ENCODE results near the gene SLC25A47. TPM values are rescaled to one million over a fixed set of nuclear protein-coding genes. Genes with fewer than 3 reads are reported as not detected.

Gene SLC25A47
- total and polyA plus RNA-seq, 4 donors = 23.7 to 469 (median 291) TPM

DNA sequence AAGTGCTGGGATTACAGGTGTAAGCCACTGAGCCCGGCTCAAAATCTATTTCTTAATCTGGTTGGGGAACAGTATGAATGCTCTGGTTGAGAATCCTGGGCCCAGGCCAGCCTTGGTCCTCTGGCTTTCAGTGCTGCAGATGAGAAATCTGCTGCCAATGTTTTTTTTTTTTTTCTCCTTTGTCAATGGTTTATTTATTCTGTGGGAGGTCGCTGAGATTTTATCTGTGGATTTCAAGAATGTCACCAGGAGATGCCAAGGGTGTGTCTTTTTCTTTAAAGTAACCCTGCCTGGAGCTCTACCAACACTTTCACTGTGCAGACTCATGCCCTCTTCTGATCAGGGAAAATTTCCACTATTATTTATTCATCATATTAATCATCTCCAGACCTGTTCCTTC lies 20.5 kb upstream of the SLC25A47 start:
- no peaks in the 10 kb centered on the region for H3K36me3 ChIP-seq (ENCODE audit: control insufficient read depth in 4 of 4, insufficient read depth in 3 of 4, low read depth in 1 of 4, low read length in 3 of 4)
- no peaks in the 10 kb centered on the region for H3K27me3 ChIP-seq (ENCODE audit: control insufficient read depth in 4 of 4, insufficient read depth in 4 of 4, low read length in 3 of 4)
- peaks cover 2 to 24% (median 15%) of the 10 kb centered on the region in 4 donors for H3K4me1 ChIP-seq (ENCODE audit: control insufficient read depth in 4 of 4, insufficient read depth in 4 of 4, low read length in 3 of 4)
- no peak overlapping the region for H3K27ac ChIP-seq (ENCODE audit: low read depth in 1 of 2, low read length in 2 of 2)
- H3K4me3 ChIP-seq (ENCODE audit: low read depth in 1 of 3, low read length in 3 of 3) = no peak overlapping the region
- no peak for DNase-seq (ENCODE audit: low spot score)
- H3K9ac ChIP-seq (ENCODE audit: low read depth in 1 of 2, low read length in 2 of 2) = no peak overlapping the region
- TF ChIP-seq, protein P1, sequence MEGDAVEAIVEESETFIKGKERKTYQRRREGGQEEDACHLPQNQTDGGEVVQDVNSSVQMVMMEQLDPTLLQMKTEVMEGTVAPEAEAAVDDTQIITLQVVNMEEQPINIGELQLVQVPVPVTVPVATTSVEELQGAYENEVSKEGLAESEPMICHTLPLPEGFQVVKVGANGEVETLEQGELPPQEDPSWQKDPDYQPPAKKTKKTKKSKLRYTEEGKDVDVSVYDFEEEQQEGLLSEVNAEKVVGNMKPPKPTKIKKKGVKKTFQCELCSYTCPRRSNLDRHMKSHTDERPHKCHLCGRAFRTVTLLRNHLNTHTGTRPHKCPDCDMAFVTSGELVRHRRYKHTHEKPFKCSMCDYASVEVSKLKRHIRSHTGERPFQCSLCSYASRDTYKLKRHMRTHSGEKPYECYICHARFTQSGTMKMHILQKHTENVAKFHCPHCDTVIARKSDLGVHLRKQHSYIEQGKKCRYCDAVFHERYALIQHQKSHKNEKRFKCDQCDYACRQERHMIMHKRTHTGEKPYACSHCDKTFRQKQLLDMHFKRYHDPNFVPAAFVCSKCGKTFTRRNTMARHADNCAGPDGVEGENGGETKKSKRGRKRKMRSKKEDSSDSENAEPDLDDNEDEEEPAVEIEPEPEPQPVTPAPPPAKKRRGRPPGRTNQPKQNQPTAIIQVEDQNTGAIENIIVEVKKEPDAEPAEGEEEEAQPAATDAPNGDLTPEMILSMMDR (IDR thresholded peaks at IDR 0.05; ENCODE audit: low read depth, low read length, missing input control) = no peak
- TF ChIP-seq, protein P2, sequence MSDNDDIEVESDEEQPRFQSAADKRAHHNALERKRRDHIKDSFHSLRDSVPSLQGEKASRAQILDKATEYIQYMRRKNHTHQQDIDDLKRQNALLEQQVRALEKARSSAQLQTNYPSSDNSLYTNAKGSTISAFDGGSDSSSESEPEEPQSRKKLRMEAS (IDR thresholded peaks at IDR 0.05) = no peak
- TF ChIP-seq FOXA1 (IDR thresholded peaks at IDR 0.05) (no peak), TAF1 (conservative IDR thresholded peaks at IDR 0.05) (no peak), HNF4A (conservative IDR thresholded peaks at IDR 0.05) (no peak), JUND (IDR thresholded peaks at IDR 0.05) (no peak), FOXA2 (IDR thresholded peaks at IDR 0.05) (no peak), RXRA (IDR thresholded peaks at IDR 0.05) (no peak), YY1 (IDR thresholded peaks at IDR 0.05) (no peak), HNF4G (IDR thresholded peaks at IDR 0.05) (no peak), GABPA (IDR thresholded peaks at IDR 0.05 in 1 of 2, conservative IDR thresholded peaks at IDR 0.05 in 1 of 2) (no peak), RAD21 (IDR thresholded peaks at IDR 0.05) (no peak)
- TF ChIP-seq, protein P3, sequence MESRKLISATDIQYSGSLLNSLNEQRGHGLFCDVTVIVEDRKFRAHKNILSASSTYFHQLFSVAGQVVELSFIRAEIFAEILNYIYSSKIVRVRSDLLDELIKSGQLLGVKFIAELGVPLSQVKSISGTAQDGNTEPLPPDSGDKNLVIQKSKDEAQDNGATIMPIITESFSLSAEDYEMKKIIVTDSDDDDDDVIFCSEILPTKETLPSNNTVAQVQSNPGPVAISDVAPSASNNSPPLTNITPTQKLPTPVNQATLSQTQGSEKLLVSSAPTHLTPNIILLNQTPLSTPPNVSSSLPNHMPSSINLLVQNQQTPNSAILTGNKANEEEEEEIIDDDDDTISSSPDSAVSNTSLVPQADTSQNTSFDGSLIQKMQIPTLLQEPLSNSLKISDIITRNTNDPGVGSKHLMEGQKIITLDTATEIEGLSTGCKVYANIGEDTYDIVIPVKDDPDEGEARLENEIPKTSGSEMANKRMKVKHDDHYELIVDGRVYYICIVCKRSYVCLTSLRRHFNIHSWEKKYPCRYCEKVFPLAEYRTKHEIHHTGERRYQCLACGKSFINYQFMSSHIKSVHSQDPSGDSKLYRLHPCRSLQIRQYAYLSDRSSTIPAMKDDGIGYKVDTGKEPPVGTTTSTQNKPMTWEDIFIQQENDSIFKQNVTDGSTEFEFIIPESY (IDR thresholded peaks at IDR 0.05) = no peak
- TF ChIP-seq, protein P4, sequence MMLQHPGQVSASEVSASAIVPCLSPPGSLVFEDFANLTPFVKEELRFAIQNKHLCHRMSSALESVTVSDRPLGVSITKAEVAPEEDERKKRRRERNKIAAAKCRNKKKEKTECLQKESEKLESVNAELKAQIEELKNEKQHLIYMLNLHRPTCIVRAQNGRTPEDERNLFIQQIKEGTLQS (IDR thresholded peaks at IDR 0.05) = no peak
- TF ChIP-seq, protein P5, sequence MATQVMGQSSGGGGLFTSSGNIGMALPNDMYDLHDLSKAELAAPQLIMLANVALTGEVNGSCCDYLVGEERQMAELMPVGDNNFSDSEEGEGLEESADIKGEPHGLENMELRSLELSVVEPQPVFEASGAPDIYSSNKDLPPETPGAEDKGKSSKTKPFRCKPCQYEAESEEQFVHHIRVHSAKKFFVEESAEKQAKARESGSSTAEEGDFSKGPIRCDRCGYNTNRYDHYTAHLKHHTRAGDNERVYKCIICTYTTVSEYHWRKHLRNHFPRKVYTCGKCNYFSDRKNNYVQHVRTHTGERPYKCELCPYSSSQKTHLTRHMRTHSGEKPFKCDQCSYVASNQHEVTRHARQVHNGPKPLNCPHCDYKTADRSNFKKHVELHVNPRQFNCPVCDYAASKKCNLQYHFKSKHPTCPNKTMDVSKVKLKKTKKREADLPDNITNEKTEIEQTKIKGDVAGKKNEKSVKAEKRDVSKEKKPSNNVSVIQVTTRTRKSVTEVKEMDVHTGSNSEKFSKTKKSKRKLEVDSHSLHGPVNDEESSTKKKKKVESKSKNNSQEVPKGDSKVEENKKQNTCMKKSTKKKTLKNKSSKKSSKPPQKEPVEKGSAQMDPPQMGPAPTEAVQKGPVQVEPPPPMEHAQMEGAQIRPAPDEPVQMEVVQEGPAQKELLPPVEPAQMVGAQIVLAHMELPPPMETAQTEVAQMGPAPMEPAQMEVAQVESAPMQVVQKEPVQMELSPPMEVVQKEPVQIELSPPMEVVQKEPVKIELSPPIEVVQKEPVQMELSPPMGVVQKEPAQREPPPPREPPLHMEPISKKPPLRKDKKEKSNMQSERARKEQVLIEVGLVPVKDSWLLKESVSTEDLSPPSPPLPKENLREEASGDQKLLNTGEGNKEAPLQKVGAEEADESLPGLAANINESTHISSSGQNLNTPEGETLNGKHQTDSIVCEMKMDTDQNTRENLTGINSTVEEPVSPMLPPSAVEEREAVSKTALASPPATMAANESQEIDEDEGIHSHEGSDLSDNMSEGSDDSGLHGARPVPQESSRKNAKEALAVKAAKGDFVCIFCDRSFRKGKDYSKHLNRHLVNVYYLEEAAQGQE (IDR thresholded peaks at IDR 0.05) = no peak
- H3K9me3 ChIP-seq (ENCODE audit: control insufficient read depth in 4 of 4, low read length in 3 of 4) = no peaks in the 10 kb centered on the region
- 32% methylated on average over 2 of the region's 2 CpGs for WGBS

DNA sequence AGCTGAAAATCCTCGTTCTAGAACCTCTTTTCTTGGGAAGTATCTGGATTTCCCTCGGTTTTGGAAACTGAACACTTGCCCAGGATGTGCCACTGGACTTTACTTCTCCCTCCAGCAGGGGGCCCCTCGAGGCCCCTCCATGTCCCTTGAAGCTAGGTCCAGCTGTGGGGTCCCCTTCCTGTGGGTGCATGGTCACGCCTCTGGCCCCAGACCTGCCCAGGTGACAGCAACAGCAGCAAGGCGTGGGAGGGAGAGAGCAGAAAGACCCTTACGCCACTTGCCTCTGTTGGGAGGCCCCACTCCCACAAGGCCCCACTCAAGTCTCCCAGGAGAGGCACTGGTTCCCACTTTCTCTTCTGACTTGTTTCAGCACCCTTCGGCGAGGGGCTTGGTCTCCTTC lies 20.0 kb upstream of the SLC25A47 start:
- WGBS = 67% methylated on average over 8 of the region's 8 CpGs
- TF ChIP-seq HNF4G (IDR thresholded peaks at IDR 0.05) (no peak), RAD21 (IDR thresholded peaks at IDR 0.05) (peak; percentile 65 to 71), EGR1 (IDR thresholded peaks at IDR 0.05; ENCODE audit: low read depth in 2 of 2) (no peak)
- TF ChIP-seq, protein P1 (IDR thresholded peaks at IDR 0.05; ENCODE audit: low read depth, low read length, missing input control) = peak; percentile 46
- DNase-seq (ENCODE audit: low spot score) = no peak
- no peak overlapping the region for H3K27ac ChIP-seq (ENCODE audit: low read depth in 1 of 2, low read length in 2 of 2)
- H3K9ac ChIP-seq (ENCODE audit: low read depth in 1 of 2, low read length in 2 of 2) = no peak overlapping the region
- H3K27me3 ChIP-seq (ENCODE audit: control insufficient read depth in 4 of 4, insufficient read depth in 4 of 4, low read length in 3 of 4) = no peaks in the 10 kb centered on the region
- no peaks in the 10 kb centered on the region for H3K36me3 ChIP-seq (ENCODE audit: control insufficient read depth in 4 of 4, insufficient read depth in 3 of 4, low read depth in 1 of 4, low read length in 3 of 4)
- peaks cover 5 to 26% (median 20%) of the 10 kb centered on the region in 4 donors for H3K4me1 ChIP-seq (ENCODE audit: control insufficient read depth in 4 of 4, insufficient read depth in 4 of 4, low read length in 3 of 4)
- H3K4me3 ChIP-seq (ENCODE audit: low read depth in 1 of 3, low read length in 3 of 3) = no peak overlapping the region
- no peaks in the 10 kb centered on the region for H3K9me3 ChIP-seq (ENCODE audit: control insufficient read depth in 4 of 4, low read length in 3 of 4)
